Measurements from ENCODE around the gene NDUFA8.

NDUFA8 gene

GRCh38 chr9:122125509-122126330, 33.9 kb downstream of the NDUFA8 start:
- no peak overlapping the region for H3K27ac Mint-ChIP-seq

GRCh38 chr9:122125158-122125508, 34.4 kb downstream of the NDUFA8 start:
- Mint-ChIP-seq H3K4me3 (peak overlapping the region; percentile 62), H3K27me3 (ENCODE audit: low read depth, poor library complexity) (peaks cover 76% of the 10 kb centered on the region), H3K9me3 (no peaks in the 10 kb centered on the region), H3K36me3 (ENCODE audit: low read depth) (no peaks in the 10 kb centered on the region), H3K27ac (no peak overlapping the region), H3K4me1 (peaks cover 14% of the 10 kb centered on the region)
- peak; percentile 87 for DNase-seq
- peak; percentile 93 for TF ChIP-seq CTCF (IDR thresholded peaks at IDR 0.05)

More at GRCh38 chr9:122125509-122126330, 33.9 kb downstream of the NDUFA8 start:
- Mint-ChIP-seq H3K4me1 (peaks cover 14% of the 10 kb centered on the region), H3K4me3 (peak overlapping the region; percentile 78), H3K9me3 (no peaks in the 10 kb centered on the region), H3K36me3 (ENCODE audit: low read depth) (no peaks in the 10 kb centered on the region), H3K27me3 (ENCODE audit: low read depth, poor library complexity) (peaks cover 80% of the 10 kb centered on the region)
- no peak for TF ChIP-seq CTCF (IDR thresholded peaks at IDR 0.05)
- DNase-seq: peak; percentile 20

GRCh38 chr9:122124528-122124927, 35.1 kb downstream of the NDUFA8 start:
- no peak for TF ChIP-seq CTCF (IDR thresholded peaks at IDR 0.05)
- H3K27ac Mint-ChIP-seq: no peak overlapping the region

GRCh38 chr9:122124048-122124447, 35.5 kb downstream of the NDUFA8 start:
- peaks cover 69% of the 10 kb centered on the region for H3K27me3 Mint-ChIP-seq (ENCODE audit: low read depth, poor library complexity)
- no peak overlapping the region for H3K27ac Mint-ChIP-seq
- H3K4me1 Mint-ChIP-seq: peaks cover 14% of the 10 kb centered on the region
- no peak for DNase-seq
- no peak for TF ChIP-seq CTCF (IDR thresholded peaks at IDR 0.05)
- no peaks in the 10 kb centered on the region for H3K36me3 Mint-ChIP-seq (ENCODE audit: low read depth)
- no peaks in the 10 kb centered on the region for H3K9me3 Mint-ChIP-seq
- no peak overlapping the region for H3K4me3 Mint-ChIP-seq

More at GRCh38 chr9:122124528-122124927, 35.1 kb downstream of the NDUFA8 start:
- Mint-ChIP-seq H3K36me3 (ENCODE audit: low read depth) (no peaks in the 10 kb centered on the region), H3K27me3 (ENCODE audit: low read depth, poor library complexity) (peaks cover 73% of the 10 kb centered on the region), H3K9me3 (no peaks in the 10 kb centered on the region), H3K4me3 (no peak overlapping the region), H3K4me1 (peaks cover 14% of the 10 kb centered on the region)
- no peak for DNase-seq

- Mint-ChIP-seq H3K36me3 (ENCODE audit: low read depth) (no peaks in the 10 kb centered on the region), H3K27ac (no peak overlapping the region), H3K27me3 (ENCODE audit: low read depth, poor library complexity) (peaks cover 60% of the 10 kb centered on the region), H3K4me3 (no peak overlapping the region), H3K4me1 (peaks cover 14% of the 10 kb centered on the region), H3K9me3 (no peaks in the 10 kb centered on the region)
- TF ChIP-seq CTCF (IDR thresholded peaks at IDR 0.05): peak; percentile 96
- DNase-seq: peak; percentile 87
Observed at GRCh38 chr9:122122903-122123632, 36.5 kb downstream of the NDUFA8 start.

Data from nephron progenitor cell (in vitro differentiated cells).